SIG-M5 treated with dmso at 0.1 percent for 504 hours (cell line): Measurements from ENCODE around the gene DSCAM.

Experiments
- DNase-seq: peaks from one replicate; lab custom pipeline; 2025; ENCODE audit not compliant: unreplicated experiment; lab: John Stamatoyannopoulos, UW

Gene DSCAM

DNA sequence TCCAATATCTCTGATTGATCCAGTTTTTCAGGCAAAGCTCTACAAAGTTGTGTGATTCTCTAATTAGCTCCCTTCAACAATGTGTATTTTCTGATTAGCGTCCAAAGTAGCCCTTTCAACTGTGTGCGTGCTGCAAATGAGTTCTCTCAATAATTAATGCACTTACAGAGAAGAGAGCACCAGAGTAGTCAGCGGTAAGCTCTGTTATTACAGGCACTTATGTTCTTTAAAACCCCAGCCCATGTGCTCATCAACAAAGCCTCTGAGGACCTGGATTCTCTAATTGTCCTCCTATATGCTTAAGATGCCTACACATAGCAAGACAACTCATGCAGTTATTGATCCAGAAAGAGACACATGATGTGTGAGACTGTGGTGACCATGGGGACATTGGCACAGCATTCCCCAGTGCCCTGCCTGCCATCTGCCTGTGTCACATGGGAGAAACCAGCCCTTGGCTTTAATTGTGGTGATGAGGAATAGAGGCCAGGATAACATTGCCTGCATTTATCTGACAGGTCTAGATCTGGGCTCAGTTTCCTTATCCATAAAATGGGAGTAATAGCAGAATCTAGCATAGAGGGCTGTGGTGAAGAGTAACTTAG is 828.0 kb downstream of the DSCAM start:
- DNase-seq = no peak

- DNase-seq = no peak
Observed at GRCh38 chr21:40016667-40017066, 830.3 kb downstream of the DSCAM start.

DNA sequence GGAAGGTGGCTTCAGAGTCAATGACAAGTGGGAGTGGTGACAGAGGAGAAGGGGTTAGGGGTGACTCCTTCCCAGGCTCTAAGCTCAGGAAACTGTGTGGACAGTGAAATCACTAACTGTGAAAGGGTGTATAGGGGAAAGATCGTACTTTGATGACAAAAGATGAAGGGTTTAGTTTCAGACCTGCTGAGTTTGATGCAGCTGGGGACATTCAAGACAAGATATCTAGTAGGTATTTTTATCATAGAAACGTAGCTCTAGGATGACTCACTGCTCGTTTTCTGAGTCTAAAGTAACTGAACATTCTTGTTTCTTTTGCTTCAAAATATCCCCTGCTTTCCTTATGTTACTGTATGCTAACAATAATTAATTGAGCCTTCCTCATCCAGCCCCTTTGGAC is 830.7 kb downstream of the DSCAM start:
- no peak for DNase-seq

GRCh38 chr21:40015818-40016217 is 831.1 kb downstream of the DSCAM start:
- DNase-seq = no peak

GRCh38 chr21:40014394-40014793 is 832.6 kb downstream of the DSCAM start:
- no peak for DNase-seq

DNA sequence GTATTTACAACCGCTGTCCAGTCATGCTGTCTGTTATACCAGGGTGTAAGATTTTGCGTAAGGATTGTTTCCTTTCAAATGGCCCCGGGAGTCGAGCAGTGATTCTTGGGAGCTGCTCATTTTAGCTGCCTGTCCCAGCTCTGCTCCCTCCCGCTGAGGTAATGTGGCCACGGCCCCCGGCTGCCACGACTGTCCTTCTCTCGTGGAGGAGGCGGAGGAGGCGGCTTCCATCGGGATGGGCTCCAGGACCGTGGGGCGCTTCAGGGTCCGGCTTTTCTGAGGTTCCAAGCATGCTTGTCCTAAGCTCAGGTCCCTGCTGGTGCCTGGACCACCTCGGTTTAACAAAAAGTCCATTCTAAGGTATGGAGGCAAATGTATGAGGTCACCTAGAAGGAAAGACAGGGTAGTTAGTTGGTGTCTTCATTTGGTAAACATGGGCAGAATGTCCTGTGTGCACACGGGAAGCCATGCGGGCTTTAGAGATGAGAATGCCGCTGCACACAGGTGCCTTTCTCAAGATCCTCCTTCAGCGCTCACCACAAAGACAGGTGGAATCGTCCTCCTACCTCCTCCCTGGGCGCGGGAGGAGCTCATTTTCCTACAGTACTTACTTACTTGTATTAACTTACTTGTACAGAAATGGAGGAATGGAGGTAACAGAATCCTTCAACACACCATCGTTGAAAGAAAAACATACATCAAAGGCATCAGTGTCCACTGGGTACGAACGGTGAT is 833.8 kb downstream of the DSCAM start:
- no peak for DNase-seq

- no peak for DNase-seq
Observed at GRCh38 chr21:40011371-40011770, 835.6 kb downstream of the DSCAM start.

DNA sequence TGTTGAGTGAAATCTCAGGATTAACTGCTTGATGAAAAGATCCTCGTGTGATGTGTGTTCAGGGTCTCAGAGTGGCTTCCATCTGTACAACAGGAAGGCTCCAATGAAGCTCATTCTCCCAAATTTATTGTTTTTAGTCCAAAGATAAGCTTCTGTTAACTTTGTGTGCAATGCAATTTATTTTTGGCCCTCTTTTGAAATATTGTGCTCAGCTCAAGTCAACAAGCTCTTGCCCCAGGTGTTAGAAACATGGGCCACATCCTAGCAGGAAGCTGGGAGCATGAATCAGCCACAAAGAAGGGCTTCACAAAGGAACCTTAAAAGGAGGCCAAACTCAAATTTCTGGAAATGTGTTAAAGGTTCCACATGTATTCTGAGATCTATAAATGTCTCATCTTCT is 844.0 kb downstream of the DSCAM start:
- no peak for DNase-seq

- no peak for DNase-seq
Observed at GRCh38 chr21:39984286-39984991, 862.5 kb downstream of the DSCAM start.

DNA sequence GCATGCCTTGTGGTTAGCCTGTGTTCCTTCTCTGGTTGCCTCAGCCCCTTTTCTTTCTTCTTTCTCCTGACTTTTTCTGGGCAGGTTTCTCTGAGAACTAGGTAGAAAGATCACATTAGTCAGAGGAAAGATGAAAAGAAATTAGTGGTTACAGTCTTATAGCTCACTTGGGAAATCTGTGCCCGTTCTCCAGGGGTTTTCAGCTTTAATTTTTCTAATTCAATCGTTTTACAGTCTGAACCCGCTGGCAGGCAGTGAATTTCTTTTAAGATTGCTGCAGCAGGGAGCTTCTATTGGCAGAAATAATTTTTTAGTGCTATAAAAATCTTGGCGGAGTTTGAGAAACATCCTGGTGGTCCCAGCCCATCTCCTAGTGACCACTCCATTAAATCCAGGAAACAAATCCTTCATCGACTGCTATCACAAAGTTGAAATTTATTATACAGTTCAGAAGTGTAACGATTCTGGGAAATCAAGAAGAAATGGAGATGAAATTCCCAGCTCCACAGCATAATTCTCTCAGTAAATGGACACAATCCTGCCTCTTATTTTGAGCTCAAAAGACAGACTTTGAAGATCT is 866.6 kb downstream of the DSCAM start:
- no peak for DNase-seq

DNA sequence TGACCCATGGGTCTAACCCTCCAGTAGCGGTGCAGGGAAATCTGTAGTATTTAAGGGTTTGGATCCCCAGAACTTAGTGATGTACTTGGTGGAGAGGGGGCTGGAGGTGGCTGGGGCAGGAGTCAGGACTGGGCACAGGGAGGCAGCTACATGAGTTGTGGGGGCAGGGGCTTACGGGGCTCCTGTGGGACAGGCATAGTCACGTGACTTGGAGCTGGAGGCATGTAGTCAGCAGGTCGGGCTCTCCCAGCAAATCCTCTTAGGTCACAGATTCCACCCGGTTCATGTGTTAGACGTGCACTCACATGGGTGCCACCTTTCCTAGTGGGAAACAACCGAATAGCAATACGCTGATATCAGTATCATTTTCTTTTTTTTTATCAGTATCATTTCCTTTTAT is 867.6 kb downstream of the DSCAM start:
- DNase-seq = no peak

- DNase-seq = no peak
Observed at GRCh38 chr21:39976800-39977199, 870.2 kb downstream of the DSCAM start.

GRCh38 chr21:39972976-39973770 is 873.8 kb downstream of the DSCAM start:
- DNase-seq = no peak

GRCh38 chr21:39972471-39972870 is 874.5 kb downstream of the DSCAM start:
- DNase-seq = no peak

- DNase-seq = no peak
Observed at GRCh38 chr21:39971956-39972355, 875.0 kb downstream of the DSCAM start.

- DNase-seq = no peak
Observed at GRCh38 chr21:39969691-39970364, 877.1 kb downstream of the DSCAM start.

DNA sequence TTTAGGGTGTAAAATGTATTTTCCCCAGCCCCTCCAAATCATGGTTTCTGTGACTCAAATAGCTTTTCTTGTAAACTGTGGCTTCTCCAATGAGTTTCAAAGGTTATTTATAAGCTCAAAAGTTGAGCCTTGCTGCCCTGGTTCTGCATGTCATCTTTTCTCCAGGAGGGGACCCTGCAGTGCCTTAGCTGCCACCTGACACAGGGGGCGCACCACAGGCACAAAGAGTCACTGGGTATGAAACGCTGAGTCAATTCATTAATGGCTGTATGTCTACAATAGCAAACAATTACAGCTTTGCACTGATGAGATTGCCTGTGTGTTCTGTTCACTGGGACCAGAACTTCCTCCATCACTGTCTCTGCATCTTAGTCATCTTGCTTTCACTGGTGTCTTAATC is 878.9 kb downstream of the DSCAM start:
- no peak for DNase-seq

GRCh38 chr21:39966786-39967185 is 880.2 kb downstream of the DSCAM start:
- no peak for DNase-seq

- no peak for DNase-seq
Observed at GRCh38 chr21:39965026-39965425, 881.9 kb downstream of the DSCAM start.

DNA sequence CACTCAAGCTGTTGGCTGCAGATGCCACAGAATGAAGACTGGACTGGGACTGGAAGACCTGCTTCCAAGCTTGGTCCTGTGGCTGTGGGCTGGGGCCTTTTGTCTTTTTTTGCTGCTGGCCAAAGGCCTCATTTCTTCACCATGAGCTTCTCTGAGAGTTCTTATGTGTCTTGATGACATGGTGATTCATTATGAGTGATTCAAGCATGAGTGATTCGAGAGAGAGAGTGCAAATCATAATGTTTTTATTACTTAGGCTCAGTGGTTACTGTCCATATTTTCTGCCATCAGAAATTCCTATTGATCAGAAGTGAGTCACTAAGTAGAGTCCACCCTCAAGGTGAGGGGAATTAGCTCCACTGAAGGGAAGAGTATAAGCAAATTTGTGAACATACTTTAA is 885.7 kb downstream of the DSCAM start:
- no peak for DNase-seq
